GM19455 (cell line): ENCODE results near the gene GGN.
A peak's percentile ranks its signal among the peaks of the same experiment; 100 is the strongest.

Source experiments
- ATAC-seq: cut with Tn5 transposase; IDR thresholded peaks from one replicate; pipeline ENCODE4 v1.9.1; 2021; ENCODE audit not compliant: unreplicated experiment

The GGN gene

GRCh38 chr19:38388349-38389100 lies 691 bp upstream of the GGN start, which contains the start of gene SPRED3:
SPRED3 (plus strand) TSS chr19:38388697; CDS start chr19:38390303, 1,606 bp downstream.
- no peak for ATAC-seq

- ATAC-seq: no peak
These were observed 774 bp downstream of the GGN start for GRCh38 chr19:38386971-38387549.

- no peak for ATAC-seq
These were observed 1.4 kb downstream of the GGN start for GRCh38 chr19:38386300-38386970.

DNA sequence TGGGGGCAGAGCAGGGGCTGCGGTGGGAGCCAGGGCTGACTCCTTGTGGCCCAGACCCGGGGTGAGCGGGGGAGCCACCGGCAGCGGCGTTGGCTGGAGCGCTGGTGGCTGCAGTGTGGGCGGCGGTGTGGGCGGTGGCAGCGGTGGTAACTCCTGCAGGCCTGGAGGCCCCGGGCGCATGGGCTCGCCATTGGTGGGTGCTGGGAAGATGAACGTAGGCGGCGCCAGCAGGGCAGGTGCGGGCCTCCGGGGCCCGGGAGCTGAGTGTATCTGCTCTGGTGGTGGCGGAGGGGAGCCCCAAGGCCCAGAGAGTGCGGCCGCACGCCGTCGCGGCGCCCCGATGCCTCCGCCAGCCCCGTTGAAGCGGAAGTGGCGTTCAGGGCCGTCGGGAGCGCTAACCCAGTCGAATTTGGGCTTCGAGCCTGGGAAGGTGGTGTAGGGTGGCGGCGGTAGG lies 2.0 kb downstream of the GGN start:
- ATAC-seq: no peak

- no peak for ATAC-seq
These were observed 2.6 kb downstream of the GGN start for GRCh38 chr19:38385057-38385803.

DNA sequence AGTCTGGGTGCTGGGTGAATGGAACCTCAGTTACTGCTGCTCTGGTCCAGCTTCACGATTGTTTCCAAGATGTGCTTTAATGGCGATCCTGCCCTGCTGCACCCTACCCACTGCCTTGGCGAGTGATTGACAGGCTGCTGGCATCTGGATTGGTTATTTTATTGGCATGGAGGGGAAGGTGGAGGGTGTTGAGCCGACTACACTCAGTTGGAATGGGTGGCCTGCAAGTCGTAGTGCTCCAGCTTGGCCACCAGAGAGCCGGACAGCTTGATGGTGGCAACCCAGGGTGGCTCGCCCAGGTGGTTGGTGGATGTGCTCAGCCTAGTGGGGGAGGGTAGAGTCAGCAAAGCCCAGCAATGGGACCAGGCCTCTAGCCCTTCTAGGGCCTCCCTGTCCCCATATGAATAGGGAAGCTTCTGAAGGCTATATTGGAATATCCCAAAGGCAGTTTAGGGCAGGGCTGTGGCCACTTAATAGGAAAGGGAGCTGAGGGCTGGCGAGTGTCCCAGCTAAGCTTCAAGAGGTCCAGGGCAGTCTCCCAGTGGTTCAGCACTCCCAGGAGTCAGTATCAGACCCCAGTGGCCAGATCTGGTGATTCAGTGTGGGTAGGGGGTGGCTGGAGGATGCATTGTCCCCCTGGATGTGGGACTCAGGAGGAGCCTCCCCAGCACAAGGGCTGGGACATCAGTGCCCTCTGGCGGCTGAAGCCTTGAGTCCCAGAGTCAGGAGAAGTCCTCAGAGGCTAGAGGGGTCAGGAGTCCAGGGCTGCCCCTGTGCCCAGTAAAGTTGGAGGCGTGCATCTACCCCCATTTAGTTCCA lies 3.4 kb downstream of the GGN start:
- ATAC-seq: no peak

- no peak for ATAC-seq
These were observed 4.1 kb downstream of the GGN start for GRCh38 chr19:38383743-38384142.

GRCh38 chr19:38383184-38383583 lies 4.7 kb downstream of the GGN start:
- ATAC-seq: no peak

DNA sequence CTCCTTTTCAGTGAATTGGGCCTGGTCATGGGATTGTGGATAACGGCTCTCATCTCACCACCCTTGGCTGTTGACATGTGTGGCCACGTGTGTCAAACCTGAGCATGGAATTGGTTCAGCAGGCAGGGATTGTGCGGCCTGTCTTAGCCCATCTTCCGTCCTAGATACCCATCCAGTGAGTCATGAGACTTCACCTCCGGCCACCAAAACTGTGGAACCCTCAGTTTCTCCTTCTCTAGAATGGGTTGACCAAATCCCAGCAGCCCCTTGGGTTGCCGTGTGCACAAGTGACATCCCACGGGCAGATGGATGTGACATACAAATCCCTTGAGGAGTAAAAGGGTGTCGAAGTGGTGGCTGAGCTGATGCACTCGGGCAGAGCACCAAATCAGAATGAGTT lies 6.7 kb downstream of the GGN start:
- no peak for ATAC-seq

- no peak for ATAC-seq
These were observed 9.0 kb downstream of the GGN start for GRCh38 chr19:38378866-38379265.

GRCh38 chr19:38377052-38377451 lies 10.8 kb downstream of the GGN start:
- ATAC-seq: no peak

- no peak for ATAC-seq
These were observed 11.3 kb downstream of the GGN start for GRCh38 chr19:38376576-38376975.

GRCh38 chr19:38375748-38376147 lies 12.1 kb downstream of the GGN start:
- ATAC-seq: no peak

DNA sequence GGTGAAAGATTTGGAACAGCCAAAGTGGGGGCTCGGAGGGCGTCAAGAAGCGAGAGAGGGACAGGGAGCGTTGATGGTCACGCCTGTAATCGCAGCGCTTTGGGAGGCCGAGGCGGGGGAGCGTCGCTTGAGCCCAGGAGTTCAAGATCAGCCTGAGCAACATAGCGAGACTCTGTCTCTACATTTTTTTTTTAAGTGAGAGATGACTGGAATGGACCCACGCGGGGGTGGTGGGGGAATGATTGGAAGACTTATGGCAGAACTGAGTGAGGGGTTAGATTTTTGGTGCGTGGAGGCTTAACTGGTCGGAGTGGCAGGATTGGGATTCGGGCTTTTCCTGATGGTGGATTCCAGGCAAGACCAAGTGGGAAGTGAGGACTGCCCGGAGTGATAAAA lies 12.7 kb downstream of the GGN start:
- ATAC-seq: no peak

- ATAC-seq: peak; percentile 91
These were observed 13.3 kb downstream of the GGN start, which contains the start of gene PSMD8 for GRCh38 chr19:38374332-38375097. PSMD8 (plus strand) TSS chr19:38374571; CDS start chr19:38374602, 31 bp downstream.

DNA sequence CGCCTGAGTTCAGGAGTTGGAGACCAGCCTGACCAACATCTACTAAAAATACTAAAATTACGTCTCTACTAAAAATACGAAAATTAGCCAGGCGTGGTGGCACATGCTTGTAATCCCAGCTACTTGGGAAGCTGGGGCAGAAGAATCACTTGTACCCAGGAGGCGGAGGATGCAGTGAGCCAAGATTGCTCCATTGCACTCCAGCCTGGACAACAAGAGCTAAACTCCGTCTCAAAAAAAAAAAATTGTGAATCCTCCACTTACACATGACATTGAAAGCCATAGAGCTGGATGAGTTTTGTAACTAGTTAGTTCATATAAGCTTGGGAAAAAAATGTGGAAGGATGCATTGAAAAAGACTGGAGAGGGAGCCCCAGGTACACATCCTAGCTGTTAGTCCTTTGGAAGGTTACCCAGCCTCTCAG lies 13.9 kb downstream of the GGN start:
- no peak for ATAC-seq

- ATAC-seq: no peak
These were observed 16.8 kb downstream of the GGN start for GRCh38 chr19:38371081-38371480.

DNA sequence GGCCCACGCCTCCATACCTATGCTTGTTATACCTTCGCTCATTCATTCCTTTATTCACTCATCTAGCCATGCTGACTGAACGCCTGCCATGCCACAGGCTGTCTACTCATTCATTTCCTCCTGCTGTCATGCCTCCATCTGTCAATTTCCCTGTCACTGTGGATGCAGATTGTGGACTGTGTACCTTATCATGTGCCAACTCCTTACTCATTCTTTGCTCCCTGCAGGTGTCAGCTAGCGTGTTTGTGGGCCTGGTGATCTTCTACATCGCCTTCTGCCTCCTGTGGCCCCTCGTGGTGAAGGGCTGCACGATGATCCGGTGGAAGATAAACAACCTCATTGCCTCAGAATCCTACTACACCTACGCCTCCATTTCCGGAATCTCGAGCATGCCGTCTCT lies 17.5 kb downstream of the GGN start:
- no peak for ATAC-seq

- ATAC-seq: no peak
These were observed 18.2 kb downstream of the GGN start for GRCh38 chr19:38369584-38369983.

DNA sequence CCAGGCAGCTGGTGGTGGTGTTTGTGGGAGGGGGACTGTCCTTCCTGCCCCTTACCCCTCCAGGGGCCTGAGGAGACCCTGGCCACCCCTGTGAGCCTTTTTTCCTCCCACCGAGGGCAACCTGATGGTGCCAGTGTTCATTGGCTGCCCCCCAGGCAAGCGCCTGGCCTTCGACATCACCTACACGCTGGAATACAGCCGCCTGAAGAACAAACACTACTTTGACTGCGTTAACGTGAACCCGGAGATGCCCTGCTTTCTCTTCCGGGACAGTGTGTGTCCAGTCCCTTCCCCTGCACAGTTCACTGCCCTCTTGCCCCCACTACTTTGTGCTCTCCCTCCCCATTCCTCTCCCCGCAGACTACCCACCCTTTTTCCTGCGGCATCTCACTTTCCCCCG lies 20.8 kb downstream of the GGN start:
- no peak for ATAC-seq
